ENCODE measurements around the gene NF2.

The NF2 gene

GRCh38 chr22:29713156-29713727 lies 109.8 kb downstream of the NF2 start:
- no peaks in the 10 kb centered on the region for H3K9me3 Mint-ChIP-seq
- DNase-seq (ENCODE audit: low spot score) = no peak
- no peaks in the 10 kb centered on the region for H3K4me1 Mint-ChIP-seq (ENCODE audit: low read depth)
- H3K36me3 Mint-ChIP-seq (ENCODE audit: low read depth) = no peaks in the 10 kb centered on the region
- peaks cover 11% of the 10 kb centered on the region for H3K27me3 Mint-ChIP-seq (ENCODE audit: low read depth)
- no peak overlapping the region for H3K4me3 Mint-ChIP-seq
- H3K27ac Mint-ChIP-seq = no peak overlapping the region

GRCh38 chr22:29715240-29715639 lies 111.8 kb downstream of the NF2 start:
- H3K27ac Mint-ChIP-seq = no peak overlapping the region
- no peaks in the 10 kb centered on the region for H3K36me3 Mint-ChIP-seq (ENCODE audit: low read depth)
- H3K4me3 Mint-ChIP-seq = no peak overlapping the region
- DNase-seq (ENCODE audit: low spot score) = no peak
- no peaks in the 10 kb centered on the region for H3K4me1 Mint-ChIP-seq (ENCODE audit: low read depth)
- no peaks in the 10 kb centered on the region for H3K9me3 Mint-ChIP-seq
- H3K27me3 Mint-ChIP-seq (ENCODE audit: low read depth) = peaks cover 25% of the 10 kb centered on the region

- H3K27ac Mint-ChIP-seq = no peak overlapping the region
- H3K36me3 Mint-ChIP-seq (ENCODE audit: low read depth) = no peaks in the 10 kb centered on the region
- H3K9me3 Mint-ChIP-seq = no peaks in the 10 kb centered on the region
- no peak overlapping the region for H3K4me3 Mint-ChIP-seq
- peaks cover 25% of the 10 kb centered on the region for H3K27me3 Mint-ChIP-seq (ENCODE audit: low read depth)
- no peaks in the 10 kb centered on the region for H3K4me1 Mint-ChIP-seq (ENCODE audit: low read depth)
- DNase-seq (ENCODE audit: low spot score) = no peak
Measured at GRCh38 chr22:29715705-29716104, 112.3 kb downstream of the NF2 start.

GRCh38 chr22:29716814-29717545 lies 113.5 kb downstream of the NF2 start:
- DNase-seq (ENCODE audit: low spot score) = peak; percentile 37
- no peaks in the 10 kb centered on the region for H3K36me3 Mint-ChIP-seq (ENCODE audit: low read depth)

GRCh38 chr22:29717789-29718188 lies 114.4 kb downstream of the NF2 start:
- H3K27me3 Mint-ChIP-seq (ENCODE audit: low read depth) = peaks cover 32% of the 10 kb centered on the region
- H3K9me3 Mint-ChIP-seq = no peaks in the 10 kb centered on the region
- H3K27ac Mint-ChIP-seq = no peak overlapping the region
- no peaks in the 10 kb centered on the region for H3K36me3 Mint-ChIP-seq (ENCODE audit: low read depth)
- no peak overlapping the region for H3K4me3 Mint-ChIP-seq
- DNase-seq (ENCODE audit: low spot score) = no peak
- no peaks in the 10 kb centered on the region for H3K4me1 Mint-ChIP-seq (ENCODE audit: low read depth)

More at GRCh38 chr22:29716814-29717545, 113.5 kb downstream of the NF2 start:
- H3K27ac Mint-ChIP-seq = no peak overlapping the region
- H3K4me3 Mint-ChIP-seq = no peak overlapping the region
- H3K4me1 Mint-ChIP-seq (ENCODE audit: low read depth) = no peaks in the 10 kb centered on the region
- no peaks in the 10 kb centered on the region for H3K9me3 Mint-ChIP-seq
- H3K27me3 Mint-ChIP-seq (ENCODE audit: low read depth) = peaks cover 32% of the 10 kb centered on the region

- no peak for DNase-seq (ENCODE audit: low spot score)
- H3K4me1 Mint-ChIP-seq (ENCODE audit: low read depth) = no peaks in the 10 kb centered on the region
- no peaks in the 10 kb centered on the region for H3K9me3 Mint-ChIP-seq
- H3K4me3 Mint-ChIP-seq = peak overlapping the region; percentile 32
- peaks cover 34% of the 10 kb centered on the region for H3K27me3 Mint-ChIP-seq (ENCODE audit: low read depth)
- no peaks in the 10 kb centered on the region for H3K36me3 Mint-ChIP-seq (ENCODE audit: low read depth)
- H3K27ac Mint-ChIP-seq = no peak overlapping the region
Measured at GRCh38 chr22:29718949-29719898, 115.8 kb downstream of the NF2 start.

GRCh38 chr22:29719899-29720645 lies 116.6 kb downstream of the NF2 start, which contains the start of gene CABP7:
CABP7 (plus strand) TSS chr22:29720003; CDS start chr22:29720425, 422 bp downstream.
- H3K27me3 Mint-ChIP-seq (ENCODE audit: low read depth) = peaks cover 34% of the 10 kb centered on the region
- no peaks in the 10 kb centered on the region for H3K4me1 Mint-ChIP-seq (ENCODE audit: low read depth)
- peak within 1 kb of the TSS; percentile 32 for H3K4me3 Mint-ChIP-seq
- no peaks in the 10 kb centered on the region for H3K36me3 Mint-ChIP-seq (ENCODE audit: low read depth)
- H3K9me3 Mint-ChIP-seq = no peaks in the 10 kb centered on the region
- no peak within 1 kb of the TSS for H3K27ac Mint-ChIP-seq
- DNase-seq (ENCODE audit: low spot score) = peak; percentile 6

- Mint-ChIP-seq H3K27me3 (ENCODE audit: low read depth) (peaks cover 37% of the 10 kb centered on the region), H3K9me3 (no peaks in the 10 kb centered on the region), H3K27ac (no peak overlapping the region), H3K4me3 (no peak overlapping the region), H3K36me3 (ENCODE audit: low read depth) (no peaks in the 10 kb centered on the region), H3K4me1 (ENCODE audit: low read depth) (no peaks in the 10 kb centered on the region)
- no peak for DNase-seq (ENCODE audit: low spot score)
Measured at GRCh38 chr22:29720811-29721323, 117.4 kb downstream of the NF2 start.

- Mint-ChIP-seq H3K4me3 (no peak overlapping the region), H3K9me3 (no peaks in the 10 kb centered on the region), H3K36me3 (ENCODE audit: low read depth) (no peaks in the 10 kb centered on the region), H3K4me1 (ENCODE audit: low read depth) (no peaks in the 10 kb centered on the region), H3K27ac (no peak overlapping the region), H3K27me3 (ENCODE audit: low read depth) (peaks cover 31% of the 10 kb centered on the region)
- no peak for DNase-seq (ENCODE audit: low spot score)
Measured at GRCh38 chr22:29722151-29722550, 118.7 kb downstream of the NF2 start.

- no peaks in the 10 kb centered on the region for H3K9me3 Mint-ChIP-seq
- no peak for DNase-seq (ENCODE audit: low spot score)
- H3K4me1 Mint-ChIP-seq (ENCODE audit: low read depth) = no peaks in the 10 kb centered on the region
- no peaks in the 10 kb centered on the region for H3K36me3 Mint-ChIP-seq (ENCODE audit: low read depth)
- peaks cover 31% of the 10 kb centered on the region for H3K27me3 Mint-ChIP-seq (ENCODE audit: low read depth)
- no peak overlapping the region for H3K27ac Mint-ChIP-seq
- no peak overlapping the region for H3K4me3 Mint-ChIP-seq
Measured at GRCh38 chr22:29722587-29722986, 119.2 kb downstream of the NF2 start.

- Mint-ChIP-seq H3K36me3 (ENCODE audit: low read depth) (no peaks in the 10 kb centered on the region), H3K9me3 (no peaks in the 10 kb centered on the region), H3K4me1 (ENCODE audit: low read depth) (no peaks in the 10 kb centered on the region), H3K4me3 (no peak overlapping the region), H3K27me3 (ENCODE audit: low read depth) (peaks cover 21% of the 10 kb centered on the region), H3K27ac (no peak overlapping the region)
- no peak for DNase-seq (ENCODE audit: low spot score)
Measured at GRCh38 chr22:29723766-29724165, 120.3 kb downstream of the NF2 start.

GRCh38 chr22:29724843-29725242 lies 121.4 kb downstream of the NF2 start:
- Mint-ChIP-seq H3K4me1 (ENCODE audit: low read depth) (no peaks in the 10 kb centered on the region), H3K9me3 (no peaks in the 10 kb centered on the region), H3K36me3 (ENCODE audit: low read depth) (no peaks in the 10 kb centered on the region), H3K4me3 (no peak overlapping the region), H3K27me3 (ENCODE audit: low read depth) (peaks cover 12% of the 10 kb centered on the region), H3K27ac (no peak overlapping the region)
- DNase-seq (ENCODE audit: low spot score) = no peak

GRCh38 chr22:29726106-29726505 lies 122.7 kb downstream of the NF2 start:
- H3K4me3 Mint-ChIP-seq = no peak overlapping the region
- H3K27ac Mint-ChIP-seq = no peak overlapping the region
- H3K9me3 Mint-ChIP-seq = no peaks in the 10 kb centered on the region
- H3K4me1 Mint-ChIP-seq (ENCODE audit: low read depth) = no peaks in the 10 kb centered on the region
- peaks cover 12% of the 10 kb centered on the region for H3K27me3 Mint-ChIP-seq (ENCODE audit: low read depth)
- H3K36me3 Mint-ChIP-seq (ENCODE audit: low read depth) = no peaks in the 10 kb centered on the region
- DNase-seq (ENCODE audit: low spot score) = no peak

Measured in T-helper 2 cell treated with Interferon-gamma antibody and Interleukin-4, amounts not matched to agents 5 μg/mL and 100 μg/mL, for 36 hours (primary cell).